H7 (cell line): ENCODE measurements around the gene ACSL1. TPM values are rescaled to one million over a fixed set of nuclear protein-coding genes. Genes with fewer than 3 reads are reported as not detected.
"Not testable (repeated sequence)": the region's sequence is repeated elsewhere in the genome, so short reads cannot be mapped to it uniquely, and the experiment has no call there.

ENCODE experiments used
- DNase-seq: peaks from one replicate; pipeline ENCODE4 v3.0.0; 2012
- H3K27me3 ChIP-seq: 2 replicates; pipeline ENCODE4 v1.6.0; 2011; ENCODE audit warnings: mild to moderate bottlenecking, low read length; ENCODE audit not compliant: control insufficient read depth, insufficient read depth
- H3K36me3 ChIP-seq: replicated peaks from 2 replicates; pipeline ENCODE4 v1.5.1; 2011; ENCODE audit warnings: low read length; ENCODE audit not compliant: control insufficient read depth, insufficient read depth
- H3K4me3 ChIP-seq: 2 replicates; pipeline ENCODE4 v1.5.1; 2011; ENCODE audit warnings: low read depth, mild to moderate bottlenecking, control low read depth, low read length, moderate library complexity; ENCODE audit not compliant: insufficient read depth
- total RNA-seq: library from RNA; depleted of rRNA; stranded (reverse); fragments of >200 nt; shearing (Covaris generic); gene quantifications from 2 replicates; pipeline ENCODE4 v1.2.3, GENCODE V29; 2014

ACSL1 gene
- total RNA-seq, 1 experiment from 2014 or later, result 3.5 TPM

DNA sequence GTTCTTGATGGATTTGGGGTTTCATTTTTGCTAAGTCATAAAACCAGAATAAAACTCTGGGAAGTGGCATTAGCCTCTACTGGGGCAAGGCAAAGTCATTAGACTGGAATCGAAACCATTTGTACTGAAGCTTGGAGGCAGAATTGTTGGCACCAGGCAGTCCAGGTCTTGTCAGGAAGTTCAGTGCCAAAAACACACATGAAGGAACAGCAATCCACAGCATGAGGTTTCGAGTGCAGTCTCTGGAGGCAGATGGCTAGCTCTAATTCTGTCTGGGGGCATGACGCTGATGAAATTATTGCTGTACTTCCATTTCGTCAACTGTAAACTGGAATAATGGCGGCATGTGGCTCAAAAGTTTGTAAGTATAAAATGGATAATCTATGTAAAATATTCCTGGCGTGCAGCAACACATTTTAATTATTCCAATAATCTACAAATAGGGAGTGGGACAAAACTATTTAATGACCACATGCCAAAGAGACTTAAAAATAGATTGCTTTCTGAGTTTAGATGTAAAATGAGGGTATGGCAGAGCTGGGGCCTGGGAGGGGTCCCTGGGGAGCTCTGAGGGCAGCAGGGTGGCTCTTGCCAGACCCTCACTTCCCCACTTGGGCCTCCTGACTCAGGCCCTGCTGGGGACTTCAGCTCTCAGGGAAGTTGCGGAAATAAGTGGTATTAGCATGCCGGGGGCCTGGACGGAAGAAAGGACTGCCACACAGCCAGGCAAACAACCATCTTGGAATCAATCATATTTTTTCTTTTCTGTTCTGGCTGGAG lies 73.1 kb downstream of the ACSL1 start:
- H3K4me3 ChIP-seq, result no peak overlapping the region
- DNase-seq, result no peak
- H3K36me3 ChIP-seq, result no peaks in the 10 kb centered on the region
- no peaks in the 10 kb centered on the region for H3K27me3 ChIP-seq

DNA sequence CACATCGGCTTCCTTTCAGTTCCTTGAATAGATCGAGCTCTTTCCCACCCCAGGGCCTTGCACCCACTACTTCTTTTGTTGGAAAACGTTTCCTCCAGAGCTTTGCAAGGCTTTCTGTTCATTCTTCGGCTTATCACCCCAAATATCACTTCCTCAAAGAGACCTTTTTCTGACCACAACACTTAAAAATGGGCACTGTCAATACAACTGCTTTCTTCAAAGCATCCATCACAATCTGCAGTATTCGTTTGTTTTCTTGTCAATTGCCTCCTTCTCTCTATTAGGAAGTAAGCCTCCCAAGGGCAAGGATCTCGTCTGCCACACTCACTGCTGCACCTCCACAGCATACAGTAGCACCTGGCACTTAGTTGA lies 74.2 kb downstream of the ACSL1 start:
- no peak for DNase-seq
- no peak overlapping the region for H3K4me3 ChIP-seq
- no peaks in the 10 kb centered on the region for H3K27me3 ChIP-seq
- H3K36me3 ChIP-seq, result no peaks in the 10 kb centered on the region

DNA sequence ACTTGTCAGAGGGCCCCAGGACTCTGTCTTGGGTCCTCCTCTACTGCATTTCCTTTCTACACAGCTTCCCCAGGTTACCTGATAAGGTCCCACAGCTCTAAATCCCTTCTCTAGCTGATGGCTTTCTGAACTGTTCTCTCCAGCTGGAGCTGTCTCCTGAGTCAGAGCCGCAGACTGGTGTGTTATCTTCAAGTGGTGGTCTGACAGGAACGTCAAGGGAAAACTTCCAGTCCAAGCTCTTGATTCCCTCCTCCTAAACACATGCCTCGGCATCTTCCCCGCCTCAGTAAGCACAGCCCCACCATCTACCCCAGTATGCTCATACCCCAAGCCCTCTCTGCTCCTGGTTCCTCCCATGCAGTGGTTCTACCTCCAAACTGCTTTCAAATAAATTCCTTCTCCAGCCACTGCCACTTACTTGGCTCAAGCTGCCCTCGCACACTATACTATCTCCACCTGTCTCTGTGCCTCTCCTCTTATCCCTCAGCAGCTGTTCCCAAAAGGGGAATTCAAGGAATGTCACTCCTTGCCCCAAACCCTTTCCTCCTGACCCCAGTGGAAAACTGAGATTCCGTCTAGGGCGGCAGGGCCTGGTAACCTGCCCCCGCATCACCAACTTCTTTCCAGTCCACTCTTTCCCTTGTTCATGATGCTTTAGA lies 74.7 kb downstream of the ACSL1 start:
- DNase-seq, result no peak
- H3K27me3 ChIP-seq, result no peaks in the 10 kb centered on the region
- H3K36me3 ChIP-seq, result no peaks in the 10 kb centered on the region
- H3K4me3 ChIP-seq, result no peak overlapping the region

DNA sequence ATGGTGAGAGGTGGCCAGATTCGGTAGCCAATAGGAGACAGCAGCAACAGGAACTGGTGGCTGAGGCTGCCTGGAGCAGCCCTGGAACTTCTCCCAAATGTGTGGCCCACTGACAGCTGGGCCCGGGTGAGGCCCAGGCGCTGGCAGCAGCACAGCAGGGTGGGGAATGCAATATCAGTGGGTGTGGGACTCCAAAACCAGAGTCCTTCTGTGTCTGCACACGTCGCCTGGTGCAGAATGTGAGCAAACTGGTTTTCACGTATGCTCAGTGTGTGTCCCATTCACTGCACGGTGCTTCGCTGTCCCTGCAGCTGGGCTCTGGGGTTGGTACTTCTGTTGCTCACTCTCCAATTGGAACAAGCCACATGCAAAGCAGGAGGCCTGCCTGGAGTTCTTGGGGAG lies 77.5 kb downstream of the ACSL1 start:
- Histone ChIP-seq H3K36me3 (no peaks in the 10 kb centered on the region), H3K4me3 (no peak overlapping the region), H3K27me3 (no peaks in the 10 kb centered on the region)
- peak; percentile 66 for DNase-seq

- DNase-seq, result peak; percentile 45
- H3K36me3 ChIP-seq, result no peaks in the 10 kb centered on the region
- no peak overlapping the region for H3K4me3 ChIP-seq
- no peaks in the 10 kb centered on the region for H3K27me3 ChIP-seq
Measured at GRCh38 chr4:184747034-184747830, 78.5 kb downstream of the ACSL1 start.

GRCh38 chr4:184745831-184746795 lies 79.7 kb downstream of the ACSL1 start:
- H3K36me3 ChIP-seq, result no peaks in the 10 kb centered on the region
- peak; percentile 82 for DNase-seq
- no peak overlapping the region for H3K4me3 ChIP-seq
- no peaks in the 10 kb centered on the region for H3K27me3 ChIP-seq

GRCh38 chr4:184744236-184744635 lies 81.5 kb downstream of the ACSL1 start:
- no peaks in the 10 kb centered on the region for H3K36me3 ChIP-seq
- H3K27me3 ChIP-seq, result no peaks in the 10 kb centered on the region
- no peak for DNase-seq

GRCh38 chr4:184743650-184744049 lies 82.1 kb downstream of the ACSL1 start:
- no peaks in the 10 kb centered on the region for H3K27me3 ChIP-seq
- DNase-seq, result no peak
- H3K36me3 ChIP-seq, result no peaks in the 10 kb centered on the region

More at GRCh38 chr4:184744236-184744635, 81.5 kb downstream of the ACSL1 start:
- H3K4me3 ChIP-seq, result no peak overlapping the region

GRCh38 chr4:184741651-184742050 lies 84.1 kb downstream of the ACSL1 start:
- not testable (repeated sequence) for H3K27me3 ChIP-seq, DNase-seq, H3K4me3 ChIP-seq, H3K36me3 ChIP-seq

More at GRCh38 chr4:184743650-184744049, 82.1 kb downstream of the ACSL1 start:
- no peak overlapping the region for H3K4me3 ChIP-seq

DNA sequence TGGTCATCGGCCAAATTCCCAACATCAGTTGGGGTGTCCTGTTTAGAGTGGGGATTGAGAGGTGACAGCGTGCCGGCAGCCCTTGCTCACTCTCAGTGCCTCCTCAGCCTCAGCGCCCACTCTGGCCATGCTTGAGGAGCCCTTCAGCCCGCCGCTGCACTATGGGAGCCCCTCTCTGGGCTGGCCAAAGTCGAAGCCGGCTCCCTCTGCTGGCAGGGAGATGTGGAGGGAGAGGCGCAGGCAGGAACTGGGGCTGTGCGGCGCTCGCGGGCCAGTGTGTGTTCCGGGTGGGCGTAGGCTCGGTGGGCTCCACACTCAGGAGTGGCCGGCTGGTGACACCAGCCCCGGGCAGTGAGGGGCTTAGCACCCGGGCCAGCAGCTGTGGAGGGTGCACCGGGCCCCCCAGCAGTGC lies 84.8 kb downstream of the ACSL1 start:
- DNase-seq, result no peak
- H3K4me3 ChIP-seq, result no peak overlapping the region
- H3K27me3 ChIP-seq, result no peaks in the 10 kb centered on the region
- no peaks in the 10 kb centered on the region for H3K36me3 ChIP-seq

GRCh38 chr4:184739575-184739974 lies 86.2 kb downstream of the ACSL1 start:
- H3K4me3 ChIP-seq, DNase-seq, H3K36me3 ChIP-seq, H3K27me3 ChIP-seq: not testable (repeated sequence)

GRCh38 chr4:184734758-184735157 lies 91.0 kb downstream of the ACSL1 start:
- H3K27me3 ChIP-seq, result no peaks in the 10 kb centered on the region
- H3K36me3 ChIP-seq, result peaks cover 5% of the 10 kb centered on the region
- DNase-seq, result no peak
- H3K4me3 ChIP-seq, result no peak overlapping the region

DNA sequence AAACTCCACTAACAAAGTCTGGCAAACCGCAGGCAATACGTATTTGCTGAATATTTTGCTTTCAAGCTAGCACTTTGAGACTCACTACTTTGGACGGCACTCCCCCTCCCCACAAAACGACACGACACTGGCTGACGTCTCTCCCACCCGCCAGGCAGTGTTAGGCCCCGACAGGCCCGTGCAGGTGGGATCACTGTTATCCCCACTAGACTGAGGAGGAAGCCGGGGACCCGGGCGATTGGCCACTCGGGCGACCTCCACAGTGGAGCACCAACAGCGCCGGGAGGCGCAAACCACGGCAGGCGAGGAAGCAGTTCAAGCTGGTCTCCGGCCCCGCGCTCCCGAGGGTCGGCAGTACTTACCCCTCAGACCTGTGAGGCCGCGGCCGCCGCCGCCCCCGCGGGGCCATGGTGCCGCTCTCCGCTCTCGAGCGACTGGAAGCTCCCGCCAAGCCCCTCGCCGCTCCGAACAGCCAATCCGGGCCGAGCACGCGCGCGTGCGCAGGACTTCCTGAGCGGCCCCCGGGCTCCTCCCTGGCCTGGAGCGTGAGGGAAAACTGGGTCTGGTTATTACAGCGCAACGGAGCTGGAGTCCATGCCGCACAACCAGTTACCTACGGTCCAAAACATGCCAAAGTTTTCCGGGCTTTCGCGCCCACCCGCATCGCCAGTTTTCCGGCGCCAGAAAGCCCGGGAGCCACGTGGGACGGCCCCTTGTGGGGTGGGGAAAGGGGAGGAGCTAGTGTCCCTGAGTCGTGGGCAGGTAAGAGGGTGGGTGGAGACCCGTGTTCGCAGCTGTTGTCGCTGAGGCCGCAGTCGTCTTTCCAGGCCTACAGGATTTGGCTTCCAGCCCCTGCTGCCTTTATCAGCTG lies 91.9 kb downstream of the ACSL1 start, which contains the start of gene CENPU:
Gene CENPU (minus strand): TSS at position 443 of the 871 bp plus-strand sequence. CDS start 34 bp downstream, at position 409.
- Histone ChIP-seq H3K4me3 (peak within 1 kb of the TSS; percentile 96), H3K36me3 (peaks cover 9% of the 10 kb centered on the region), H3K27me3 (no peaks in the 10 kb centered on the region)
- peak; percentile 99 for DNase-seq
